HG03354 (cell line): Measurements from ENCODE around the gene TLCD3A.
"Not testable (repeated sequence)": the region's sequence is repeated elsewhere in the genome, so short reads cannot be mapped to it uniquely, and the experiment has no call there.

ENCODE experiments used
- ATAC-seq: cut with Tn5 transposase; IDR thresholded peaks from one replicate; pipeline ENCODE4 v1.9.1; 2021; ENCODE audit warnings: mild to moderate bottlenecking; ENCODE audit not compliant: unreplicated experiment, poor library complexity, severe bottlenecking

TLCD3A gene

DNA sequence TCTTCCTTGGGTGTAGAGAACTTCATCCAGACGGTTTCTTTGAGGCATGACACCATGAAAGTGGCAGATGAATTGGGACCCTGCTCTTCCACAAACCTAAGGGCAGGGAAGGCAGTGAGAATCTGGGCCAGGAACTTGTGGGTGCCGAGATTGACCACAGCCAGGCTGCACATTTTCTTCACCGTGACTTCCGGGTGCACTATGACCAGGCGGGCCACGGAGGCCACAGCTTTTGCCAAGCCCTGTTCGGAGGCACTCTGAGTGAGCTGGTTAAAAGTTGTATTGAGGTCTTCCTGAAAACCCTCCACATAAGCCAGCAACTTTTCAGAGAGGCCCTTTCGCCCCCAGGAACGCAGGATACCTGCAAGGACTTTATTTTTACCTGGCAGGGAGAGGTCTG is 13.8 kb downstream of the TLCD3A start:
- no peak for ATAC-seq

DNA sequence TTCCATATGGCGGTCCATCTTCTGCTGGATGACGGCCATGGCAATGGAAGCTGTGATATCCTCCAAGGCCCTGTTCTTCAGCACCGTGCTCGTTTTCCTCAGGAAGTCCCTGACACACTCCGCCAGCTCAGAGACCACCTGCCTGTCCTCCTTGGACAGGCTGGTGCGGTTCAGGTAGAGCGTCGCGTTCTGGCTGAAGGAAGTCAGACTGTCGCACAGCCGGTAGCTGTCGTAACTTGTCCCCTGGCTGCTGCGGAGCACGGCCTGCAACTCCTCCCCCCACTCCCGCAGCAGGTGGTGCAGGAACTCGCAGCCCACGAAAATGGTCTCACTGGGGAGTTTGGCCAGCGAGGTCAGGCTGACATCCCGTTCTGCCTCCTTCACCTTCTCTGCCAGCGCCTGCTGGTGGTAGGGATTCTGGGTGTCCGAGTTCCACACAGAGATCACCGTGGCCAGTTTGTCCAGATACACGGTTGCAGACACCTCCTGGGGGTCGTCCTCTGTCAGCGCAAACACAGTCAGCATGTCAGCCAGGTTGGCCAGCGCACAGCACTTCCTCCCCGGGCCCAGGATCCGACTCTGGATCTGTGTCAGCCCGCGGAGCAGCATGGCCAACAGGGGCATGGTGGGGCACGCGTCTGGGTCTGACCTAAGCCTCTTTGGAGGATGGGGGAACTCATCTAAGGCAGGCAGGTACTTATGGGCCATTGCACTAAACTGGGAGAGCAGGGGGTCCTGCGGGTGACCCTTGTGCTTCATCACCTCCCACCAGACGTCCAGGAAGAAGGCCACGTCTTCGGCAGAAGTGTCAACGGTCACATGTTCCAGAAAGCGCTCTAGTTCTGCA is 14.6 kb downstream of the TLCD3A start:
- no peak for ATAC-seq

DNA sequence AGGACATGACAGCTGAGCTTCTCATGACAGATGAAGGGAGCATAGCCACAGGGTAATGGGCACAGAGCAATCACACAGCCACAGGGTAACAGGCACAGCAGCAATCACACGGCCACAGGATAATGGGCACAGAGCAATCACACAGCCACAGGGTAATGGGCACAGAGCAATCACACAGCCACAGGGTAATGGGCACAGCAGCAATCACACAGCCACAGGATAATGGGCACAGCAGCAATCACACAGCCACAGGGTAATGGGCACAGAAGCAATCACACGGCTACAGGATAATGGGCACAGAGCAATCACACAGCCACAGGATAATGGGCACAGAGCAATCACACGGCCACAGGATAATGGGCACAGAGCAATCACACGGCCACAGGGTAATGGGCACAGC is 16.2 kb downstream of the TLCD3A start:
- ATAC-seq = not testable (repeated sequence)

DNA sequence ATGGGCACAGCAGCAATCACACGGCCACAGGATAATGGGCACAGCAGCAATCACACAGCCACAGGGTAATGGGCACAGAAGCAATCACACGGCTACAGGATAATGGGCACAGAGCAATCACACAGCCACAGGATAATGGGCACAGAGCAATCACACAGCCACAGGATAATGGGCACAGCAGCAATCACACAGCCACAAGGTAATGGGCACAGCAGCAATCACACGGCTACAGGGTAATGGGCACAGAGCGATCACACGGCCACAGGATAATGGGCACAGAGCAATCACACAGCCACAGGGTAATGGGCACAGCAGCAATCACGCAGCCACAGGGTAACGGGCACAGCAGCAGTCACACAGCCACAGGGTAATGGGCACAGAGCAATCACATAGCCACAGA is 17.0 kb downstream of the TLCD3A start:
- not testable (repeated sequence) for ATAC-seq

DNA sequence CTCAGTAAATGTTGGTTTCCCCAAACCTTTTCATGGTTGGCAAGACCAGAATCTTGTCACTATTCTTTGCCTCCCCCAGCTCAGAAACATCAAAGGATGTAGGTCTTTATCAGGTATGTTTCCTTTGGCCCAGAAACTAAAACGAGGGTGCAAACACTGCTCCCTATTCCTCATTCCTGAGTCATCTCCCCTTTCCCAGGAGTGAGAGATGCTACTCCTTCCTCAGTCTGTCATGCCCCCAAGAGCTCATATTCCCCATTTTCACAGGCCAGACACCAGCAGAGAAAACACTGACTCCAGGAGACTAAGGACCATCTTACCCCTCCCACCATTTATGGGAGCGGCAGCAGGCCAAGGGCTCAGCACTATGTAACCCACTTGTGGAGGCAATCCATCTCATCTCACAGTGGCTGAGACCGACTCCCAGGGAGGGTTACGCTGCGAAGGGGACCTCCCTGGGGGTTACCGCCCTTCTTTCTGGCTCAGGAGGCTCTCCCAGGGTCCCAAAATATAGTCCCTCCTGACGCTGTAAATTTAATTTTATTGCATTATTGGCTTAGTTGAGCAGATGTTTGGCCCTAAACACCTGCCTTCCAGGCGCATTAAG is 18.1 kb downstream of the TLCD3A start:
- no peak for ATAC-seq

DNA sequence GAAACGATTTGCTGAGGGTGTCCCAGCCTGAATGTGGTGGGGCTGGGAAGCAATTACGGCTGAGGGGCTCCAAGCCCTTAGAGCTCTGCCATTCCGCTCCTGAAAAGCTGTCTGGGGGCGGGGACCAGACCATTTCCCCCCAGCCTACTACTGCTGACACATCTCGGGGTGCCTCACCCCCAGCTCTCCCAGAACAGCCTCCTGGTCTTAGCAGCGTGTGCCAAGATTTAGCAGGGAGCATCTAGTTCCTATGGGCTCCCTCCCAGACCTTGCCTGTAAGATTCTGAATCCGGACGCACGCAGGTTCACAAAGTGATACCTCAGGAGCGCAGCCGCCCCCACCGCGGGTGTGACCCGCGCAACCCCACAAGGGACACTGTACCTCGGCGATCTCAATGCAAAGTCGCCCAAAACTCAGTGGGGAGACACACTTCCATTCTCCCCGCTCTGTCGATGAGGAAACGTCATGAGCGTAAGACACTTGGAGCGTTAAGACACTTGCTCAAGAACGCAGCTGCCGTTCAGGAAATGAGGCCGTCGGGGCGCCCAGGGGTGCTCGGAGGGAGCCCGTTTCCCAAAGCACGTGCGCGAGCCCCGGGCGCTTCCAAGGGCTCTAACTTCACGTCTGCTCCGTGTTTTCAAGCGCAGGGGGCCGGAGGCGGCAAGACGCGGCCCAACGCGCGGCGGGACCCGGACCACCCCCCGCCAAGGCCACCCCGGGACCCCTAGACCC is 19.0 kb downstream of the TLCD3A start:
- ATAC-seq = peak; percentile 46

DNA sequence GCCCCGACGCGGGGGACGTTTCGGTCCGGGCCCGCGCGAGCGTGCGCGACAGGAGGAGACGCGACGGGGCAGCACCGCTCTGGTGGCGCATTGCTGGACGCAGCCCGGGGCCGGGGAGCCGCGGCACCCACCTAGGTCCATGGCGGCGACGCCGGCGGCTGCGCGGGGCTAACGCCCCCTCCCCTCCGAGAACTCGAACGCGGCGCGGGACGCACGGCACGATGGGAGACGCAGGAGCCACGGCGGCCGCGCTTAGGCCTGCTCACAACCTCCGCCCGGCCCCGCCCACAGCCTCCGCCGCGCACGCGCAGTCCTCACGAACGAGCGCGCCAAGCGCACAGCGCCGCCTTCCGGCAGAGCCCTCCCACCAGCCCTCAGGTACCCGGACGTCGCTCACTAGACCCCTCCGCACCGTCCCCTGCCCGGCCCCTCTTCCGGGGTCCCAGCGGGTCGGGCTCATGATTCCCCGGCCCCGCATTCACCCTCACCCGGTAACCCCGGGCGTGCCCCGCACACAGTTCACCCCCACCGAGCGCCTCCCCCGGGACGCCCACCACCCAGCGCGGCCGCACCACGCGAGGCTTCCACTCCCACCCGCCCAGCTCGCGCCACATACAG is 19.7 kb downstream of the TLCD3A start, which contains the start of gene GEMIN4:
Gene GEMIN4, minus strand, starts transcription at position 263 of the 618 bp plus-strand sequence. Its CDS starts 122 bp downstream, at position 141.
- ATAC-seq = peak; percentile 84

DNA sequence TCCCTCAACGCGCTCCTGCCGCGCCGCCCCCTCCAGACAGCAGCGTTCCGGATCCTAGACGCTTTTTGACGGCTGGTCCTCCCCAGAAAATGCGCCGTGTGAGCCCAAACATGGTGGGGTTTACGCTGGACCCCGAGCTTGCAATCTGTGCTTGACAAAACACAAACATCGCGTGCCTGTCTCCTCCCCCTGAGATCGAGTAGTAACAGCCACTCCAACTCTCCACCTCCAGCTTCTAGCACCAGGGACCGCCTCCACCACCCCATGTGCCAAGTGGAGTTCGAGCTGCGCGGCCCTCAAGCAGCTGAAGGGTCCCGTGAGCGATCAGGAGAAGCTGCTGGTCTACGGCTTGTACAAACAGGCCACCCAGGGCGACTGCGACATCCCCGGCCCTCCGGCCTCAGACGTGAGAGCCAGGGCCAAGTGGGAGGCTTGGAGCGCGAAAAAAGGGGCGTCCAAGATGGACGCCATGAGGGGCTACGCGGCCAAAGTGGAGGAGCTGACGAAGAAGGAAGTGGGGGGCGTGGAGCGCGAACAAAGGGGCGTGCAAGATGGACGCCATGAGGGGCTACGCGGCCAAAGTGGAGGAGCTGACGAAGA is 20.3 kb downstream of the TLCD3A start:
- ATAC-seq = peak; percentile 22

DNA sequence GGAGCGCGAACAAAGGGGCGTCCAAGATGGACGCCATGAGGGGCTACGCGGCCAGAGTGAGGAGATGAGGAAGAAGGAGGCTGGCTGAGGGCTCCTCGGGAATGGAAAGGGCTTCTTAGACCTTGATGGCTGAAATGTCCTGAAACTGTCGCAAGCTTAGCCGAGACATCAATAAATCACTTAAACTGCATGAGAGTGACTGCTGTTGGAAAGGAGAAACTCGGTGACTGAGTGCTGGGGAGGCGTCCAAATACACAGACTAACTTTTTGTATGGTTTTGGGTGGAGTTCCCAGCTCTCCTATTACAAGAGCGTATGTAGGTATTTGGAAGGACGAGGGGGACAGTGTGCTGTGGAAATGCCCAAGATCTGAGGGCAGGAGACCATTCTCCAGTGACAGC is 21.0 kb downstream of the TLCD3A start:
- no peak for ATAC-seq

DNA sequence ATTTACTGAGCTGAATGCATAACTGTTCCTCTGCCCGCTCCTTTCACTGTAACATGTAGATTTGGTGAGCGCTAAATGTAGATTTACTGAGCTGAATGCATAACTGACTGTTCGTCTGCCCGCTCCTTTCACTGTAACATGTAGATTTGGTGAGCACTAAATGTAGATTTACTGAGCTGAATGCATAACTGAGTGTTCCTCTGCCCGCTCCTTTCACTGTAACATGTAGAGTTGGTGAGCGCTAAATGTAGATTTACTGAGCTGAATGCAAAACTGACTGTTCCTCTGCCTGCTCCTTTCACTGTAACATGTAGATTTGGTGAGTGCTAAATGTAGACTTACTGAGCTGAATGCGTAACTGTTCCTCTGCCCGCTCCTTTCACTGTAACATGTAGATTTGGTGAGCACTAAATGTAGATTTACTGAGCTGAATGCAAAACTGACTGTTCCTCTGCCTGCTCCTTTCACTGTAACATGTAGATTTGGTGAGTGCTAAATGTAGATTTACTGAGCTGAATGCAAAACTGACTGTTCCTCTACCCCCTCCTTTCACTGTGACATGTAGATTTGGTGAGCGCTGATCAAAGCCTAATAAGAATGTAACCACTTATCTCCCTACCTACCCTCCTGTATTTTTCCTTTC is 23.0 kb downstream of the TLCD3A start:
- ATAC-seq = not testable (repeated sequence)

DNA sequence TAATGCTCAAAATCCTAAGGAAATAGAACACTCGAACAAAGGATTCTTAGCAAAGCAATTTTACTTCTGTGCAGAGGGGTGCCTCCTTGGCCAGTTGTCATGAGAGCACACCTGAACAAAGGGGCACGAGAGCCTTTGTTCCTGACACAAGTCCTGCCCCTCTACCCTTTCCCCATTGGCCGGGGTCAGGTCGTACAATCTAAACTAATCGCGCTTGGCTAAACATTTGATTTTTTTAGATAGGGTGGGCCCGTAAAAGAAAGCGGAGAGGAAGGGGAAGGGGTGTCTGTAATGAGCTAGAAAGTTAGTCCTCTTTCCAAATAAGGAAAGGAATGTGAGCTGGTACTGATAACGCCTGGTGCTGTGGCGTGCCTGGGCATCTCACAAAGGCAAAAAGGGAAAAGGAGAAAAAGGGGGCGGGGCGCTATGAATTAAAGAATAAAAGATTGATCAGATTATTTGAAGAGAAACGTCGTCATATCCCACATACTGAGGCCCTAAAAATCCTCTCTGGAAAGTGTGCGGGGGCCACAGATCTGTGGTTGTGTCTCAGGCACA is 23.7 kb downstream of the TLCD3A start:
- ATAC-seq = not testable (repeated sequence)

DNA sequence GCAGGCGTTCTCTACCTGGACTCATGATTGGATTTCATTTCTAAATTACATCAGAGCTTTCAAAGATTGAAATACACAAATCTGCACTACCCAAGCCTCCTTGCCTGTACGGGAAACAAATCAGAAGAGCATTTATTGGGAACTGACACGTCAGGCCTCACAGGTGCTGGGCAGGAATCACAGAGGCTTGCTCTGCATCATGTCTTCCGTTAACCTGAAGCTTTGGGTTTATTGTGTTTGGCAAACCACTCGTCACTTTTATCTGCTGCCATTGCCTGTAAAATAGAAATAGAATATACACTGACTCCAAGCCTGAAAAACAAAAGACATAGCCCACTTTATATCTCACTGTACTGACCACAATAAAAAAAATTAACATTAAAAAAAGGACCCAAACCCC is 27.6 kb downstream of the TLCD3A start:
- no peak for ATAC-seq

DNA sequence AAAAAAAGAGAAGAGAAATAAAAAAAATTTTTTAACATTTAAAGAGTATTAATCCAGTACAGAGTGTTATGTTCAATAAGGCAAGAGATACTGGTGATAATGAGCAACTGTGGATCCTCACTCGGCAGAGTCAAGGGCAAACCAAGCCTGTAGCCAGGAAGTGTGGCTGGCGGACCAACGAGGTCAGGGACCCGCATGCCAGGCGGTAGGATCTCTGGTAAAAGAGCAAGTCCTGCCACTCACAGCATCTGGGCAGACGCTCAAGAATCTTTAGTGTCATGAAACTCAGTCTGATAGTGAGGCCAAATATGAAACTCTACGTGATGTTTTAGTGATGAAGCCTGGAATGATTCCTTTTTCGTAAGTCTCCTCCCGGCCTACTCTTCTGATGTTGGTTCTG is 28.0 kb downstream of the TLCD3A start:
- no peak for ATAC-seq

DNA sequence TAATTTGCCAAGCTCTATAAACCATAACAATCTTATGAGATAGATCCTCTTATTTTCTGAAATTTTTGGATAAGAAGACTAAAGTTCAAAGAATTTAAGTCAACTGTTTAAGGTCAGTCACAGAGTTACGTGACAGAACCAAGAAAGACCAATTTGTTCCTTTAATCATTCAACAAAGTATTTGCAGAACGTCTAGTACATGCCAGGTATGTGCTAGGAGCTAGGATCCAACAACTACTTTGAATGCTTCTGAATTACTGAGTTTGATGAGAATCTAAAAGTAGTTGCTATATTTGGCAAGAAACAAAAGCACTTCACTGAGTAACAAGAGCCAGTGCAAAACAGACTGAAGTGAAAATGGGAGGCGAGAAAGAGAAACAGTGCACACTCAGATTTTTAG is 34.7 kb downstream of the TLCD3A start:
- ATAC-seq = no peak

DNA sequence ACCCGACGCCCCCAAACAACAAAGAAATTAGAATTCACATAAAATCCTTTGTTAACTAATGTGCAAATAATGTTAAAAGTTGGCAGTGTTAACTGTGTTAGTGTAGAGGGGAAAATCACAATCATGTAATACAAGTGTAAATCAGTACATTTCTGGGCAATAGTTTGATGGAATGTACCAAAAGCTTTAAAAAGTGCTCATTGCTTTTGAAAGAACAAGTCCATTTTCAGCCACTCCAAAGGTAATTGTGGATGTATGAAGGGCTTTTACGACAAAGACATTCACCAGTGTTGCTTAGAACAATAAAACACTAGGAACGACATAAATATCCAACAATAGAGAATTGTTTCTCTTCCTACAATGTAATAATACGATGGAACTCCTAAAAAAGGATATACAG is 40.6 kb downstream of the TLCD3A start:
- no peak for ATAC-seq

DNA sequence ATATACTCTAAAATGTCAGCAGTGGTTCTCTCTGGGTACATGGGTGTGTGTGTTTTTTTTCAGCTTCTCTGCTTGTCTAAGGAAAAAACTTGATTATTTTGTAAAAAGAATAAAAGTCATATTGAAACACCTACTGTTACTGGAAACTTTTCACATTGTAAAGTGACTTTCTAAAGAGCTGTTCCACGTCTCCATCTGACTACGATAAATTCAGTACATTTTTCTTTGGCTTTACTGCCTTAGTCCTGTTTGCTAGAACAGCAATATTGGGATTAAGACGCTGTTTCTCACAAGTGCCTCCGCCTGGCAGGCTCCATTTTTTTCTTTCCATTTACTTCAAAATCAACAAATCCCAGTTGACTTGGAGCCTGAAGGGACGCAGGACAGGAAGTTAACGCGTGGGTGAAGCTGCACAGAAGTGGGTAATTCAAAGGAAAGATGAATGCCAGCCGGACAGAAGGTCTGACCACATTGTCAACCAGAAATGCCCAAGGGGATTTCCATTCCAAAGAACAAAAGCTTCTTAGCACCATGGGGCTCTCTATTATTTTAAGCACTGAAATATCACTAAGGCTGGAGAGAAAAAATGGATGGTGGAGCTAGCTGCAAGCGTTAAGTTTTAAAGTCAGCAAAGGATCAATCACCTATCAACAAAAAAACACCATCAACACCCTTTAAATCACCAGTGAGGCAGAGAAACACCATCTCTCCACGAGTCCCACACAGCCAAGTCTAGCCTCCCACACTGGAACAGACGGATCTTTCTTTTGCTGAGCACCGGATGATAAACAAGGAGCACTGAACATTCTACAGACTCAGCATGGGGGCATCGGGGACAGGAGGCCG is 41.3 kb downstream of the TLCD3A start:
- no peak for ATAC-seq

DNA sequence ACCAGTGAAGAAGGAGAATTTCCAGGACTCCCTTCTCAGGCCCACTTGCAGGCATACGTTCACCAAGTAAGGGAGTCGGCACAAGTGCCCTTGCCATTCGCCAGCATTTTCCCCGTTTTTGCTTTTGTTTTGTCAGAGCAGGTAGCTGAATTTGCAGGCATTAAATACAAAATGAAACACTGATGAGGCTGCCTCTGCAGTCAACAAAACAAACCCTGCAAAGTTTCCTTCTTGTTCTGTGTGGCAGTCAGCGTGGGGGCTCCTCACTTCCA is 41.9 kb downstream of the TLCD3A start:
- no peak for ATAC-seq

DNA sequence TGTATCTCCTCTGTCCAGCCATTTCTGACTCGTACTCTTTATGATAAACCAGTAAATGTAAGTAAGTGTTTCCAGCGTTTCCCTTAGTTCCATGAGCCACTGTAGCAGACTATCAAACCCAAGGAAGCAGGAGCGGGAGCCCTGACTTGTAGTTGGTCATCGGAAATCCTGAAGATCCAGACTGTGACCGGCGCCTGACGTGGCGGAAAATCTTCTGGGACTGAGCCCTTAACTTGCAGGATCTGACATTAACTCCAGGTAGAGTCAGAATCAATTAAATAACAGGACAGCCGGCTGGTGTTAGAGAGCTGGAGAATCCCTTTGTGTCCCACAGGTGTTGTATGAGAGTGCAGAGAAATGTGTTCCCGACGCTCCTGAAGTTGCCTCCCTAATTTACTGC is 45.7 kb downstream of the TLCD3A start:
- ATAC-seq = no peak
